ENCODE data around the gene RYR3.

DNA sequence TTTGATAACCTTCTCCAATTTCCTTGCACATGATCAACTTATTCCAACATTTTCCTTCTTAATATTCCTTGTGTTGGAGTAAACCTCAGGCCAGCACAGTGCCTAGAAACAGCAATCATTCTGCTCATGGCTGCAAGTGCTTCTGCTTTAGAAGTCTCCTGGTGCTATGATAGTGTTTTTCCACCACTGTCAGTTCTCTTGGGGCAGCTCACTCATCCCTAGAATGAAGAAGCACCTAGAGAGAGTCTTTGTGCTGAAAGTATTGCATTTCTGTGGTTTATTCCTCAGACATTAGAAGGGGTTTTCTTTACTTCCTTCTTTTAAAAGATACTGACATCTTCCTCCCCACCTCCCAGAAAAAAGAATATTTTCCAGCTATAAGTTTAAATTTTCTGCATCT lies 183.5 kb downstream of the RYR3 start:
- TF ChIP-seq CTCF (conservative IDR thresholded peaks at IDR 0.05; ENCODE audit: low read length) (no peak), EZH2phosphoT487 (IDR thresholded peaks at IDR 0.05; ENCODE audit: borderline replicate concordance) (no peak)
